Endothelial cell of umbilical vein (primary cell): Measurements from ENCODE around the gene KIZ. TPM values are rescaled to one million over a fixed set of nuclear protein-coding genes. Genes with fewer than 3 reads are reported as not detected.
A peak's percentile ranks its signal among the peaks of the same experiment; 100 is the strongest.

Experiments
- BruUV-seq: library from RNA; stranded (reverse); fragments of 400-500 nt; replicated peaks from 2 replicates; lab custom pipeline; 2021; lab: Mats Ljungman, UMichigan
- CTCF ChIA-PET: fragments of 300-600, 350-600 bp; sonication (Branson Sonifier 250); formaldehyde crosslinking; loops from one replicate; lab custom pipeline; 2021; ENCODE audit warnings: antibody characterized with exemption, inconsistent platforms; lab: Charles Lee
- POLR2A ChIA-PET: fragments of 300-600, 350-600 bp; sonication (Branson Sonifier 250); formaldehyde crosslinking; loops from one replicate; lab custom pipeline; 2021; ENCODE audit warnings: antibody characterized with exemption, inconsistent platforms; lab: Charles Lee
- DNase-seq: peaks from one replicate; pipeline ENCODE4 v3.0.0-alpha.2; 2011; ENCODE audit warnings: low read depth, low spot score
- FAIRE-seq: peaks from 2 replicates; lab custom pipeline; 2011; peaks lifted over from hg19 to GRCh38; lab: Jason Lieb, UNC
- H2AFZ ChIP-seq: 2 replicates; pipeline ENCODE4 v1.6.0; 2012; ENCODE audit warnings: low read depth, low read length, control low read depth, inconsistent platforms
- H3K27ac ChIP-seq: 2 replicates; pipeline ENCODE4 v1.5.1; 2011; ENCODE audit warnings: low read depth, mild to moderate bottlenecking, control low read depth, low read length, moderate library complexity; ENCODE audit not compliant: insufficient read depth
- H3K27me3 ChIP-seq, 2 experiments: 2 replicates each; pipeline versions ENCODE4 v1.6.0 to v1.6.1; 2011; ENCODE audit warnings: low read length in 2 of 2, mixed read lengths in 1 of 2; ENCODE audit not compliant: control insufficient read depth in 2 of 2, insufficient read depth in 2 of 2
- H3K36me3 ChIP-seq, 2 experiments: 2 replicates in 1 of 2; 3 replicates in 1 of 2; pipeline ENCODE4 v1.5.1; 2011; ENCODE audit warnings: low read length in 2 of 2, mild to moderate bottlenecking in 1 of 2, moderate library complexity in 1 of 2; ENCODE audit not compliant: control insufficient read depth in 2 of 2, insufficient read depth in 2 of 2; ENCODE audit errors: extremely low read depth in 1 of 2
- H3K4me1 ChIP-seq: 3 replicates; pipeline ENCODE4 v1.5.1; 2011; ENCODE audit warnings: mild to moderate bottlenecking, low read length; ENCODE audit not compliant: control insufficient read depth, insufficient read depth; ENCODE audit errors: extremely low read depth
- H3K4me2 ChIP-seq: 2 replicates; pipeline ENCODE4 v1.6.1; 2011; ENCODE audit warnings: low read length, control low read depth, mixed read lengths; ENCODE audit not compliant: insufficient read depth
- H3K4me3 ChIP-seq, 3 experiments: fragments of 200-600 bp in 1 of 3; sonication (generic), shearing (Covaris generic) in 1 of 3; replicated peaks in 1 of 3; 2 replicates each; pipeline ENCODE4 v1.5.1; 2011 to 2016; ENCODE audit warnings: control low read depth in 3 of 3, low read length in 3 of 3, mild to moderate bottlenecking in 2 of 3, inconsistent platforms in 1 of 3, low read depth in 1 of 3, moderate library complexity in 1 of 3; ENCODE audit not compliant: insufficient read depth in 1 of 3
- H3K79me2 ChIP-seq: 2 replicates; pipeline ENCODE4 v1.6.0; 2012; ENCODE audit warnings: low read length, inconsistent platforms; ENCODE audit not compliant: control insufficient read depth, insufficient read depth
- H3K9ac ChIP-seq: replicated peaks from 2 replicates; pipeline ENCODE3; 2011; ENCODE audit warnings: low read length, control low read depth; ENCODE audit not compliant: insufficient read depth; ENCODE audit errors: extremely low read depth
- H3K9me1 ChIP-seq: replicated peaks from 3 replicates; pipeline ENCODE4 v1.6.0; 2011; ENCODE audit warnings: mild to moderate bottlenecking, low read length; ENCODE audit not compliant: control insufficient read depth, insufficient read depth; ENCODE audit errors: extremely low read depth
- H3K9me3 ChIP-seq: replicated peaks from 2 replicates; pipeline ENCODE4 v1.5.1; 2012; ENCODE audit warnings: low read length, inconsistent platforms; ENCODE audit not compliant: control insufficient read depth, insufficient read depth
- H4K20me1 ChIP-seq: replicated peaks from 2 replicates; pipeline ENCODE3; 2011; ENCODE audit warnings: mild to moderate bottlenecking, low read length; ENCODE audit not compliant: control insufficient read depth, insufficient read depth; ENCODE audit errors: extremely low read depth
- EZH2 ChIP-seq: IDR thresholded peaks from 2 replicates; pipeline ENCODE4 v1.6.1; 2012; ENCODE audit warnings: borderline replicate concordance, low read depth, mild to moderate bottlenecking, moderate library complexity, low read length, inconsistent platforms; ENCODE audit not compliant: severe bottlenecking
- FOS ChIP-seq: IDR thresholded peaks from 2 replicates; pipeline ENCODE4 v1.6.1; 2011; ENCODE audit warnings: mild to moderate bottlenecking, low read length, moderate library complexity, borderline replicate concordance; ENCODE audit not compliant: insufficient read depth
- GATA2 ChIP-seq: IDR thresholded peaks from 2 replicates; pipeline ENCODE4 v1.7.0; 2011; ENCODE audit warnings: low read depth, mild to moderate bottlenecking, moderate library complexity, mixed read lengths, low read length; ENCODE audit not compliant: insufficient read length, insufficient read depth
- JUN ChIP-seq: IDR thresholded peaks from 2 replicates; pipeline ENCODE4 v1.6.1; 2011; ENCODE audit warnings: borderline replicate concordance, low read depth; ENCODE audit not compliant: insufficient read length, insufficient read depth
- MAX ChIP-seq: IDR thresholded peaks from 2 replicates; pipeline ENCODE4 v1.6.1; 2011; ENCODE audit not compliant: insufficient read depth, insufficient read length
- MYC ChIP-seq: IDR thresholded peaks from one replicate; pipeline ENCODE4 v1.6.1; 2011; ENCODE audit warnings: mild to moderate bottlenecking, low read depth, low read length
- POLR2A ChIP-seq: IDR thresholded peaks from 2 replicates; pipeline ENCODE4 v1.6.1; 2012; ENCODE audit warnings: low read depth, mild to moderate bottlenecking, control low read depth, low read length
- dilution Hi-C: fragments of 300-500 bp; cut with MboI; formaldehyde crosslinking; loops from one replicate; pipeline ENCODE4 v1.15.0; 2019; ENCODE audit warnings: low sequenced_read_pairs; ENCODE audit not compliant: extremely low pct_ligation_motif_present
- intact Hi-C: fragments of 100-400 bp; cut with micrococcal nuclease; formaldehyde crosslinking; loops from one replicate; pipeline ENCODE4 v1.10.0; 2022
- polyA plus RNA-seq, 4 experiments: library from polyadenylated mRNA; depleted of rRNA in 3 of 4; stranded (reverse) in 3 of 4; unstranded in 1 of 4; fragments of >200 nt; gene quantifications; 2 replicates each; pipeline versions ENCODE4 v1.2.1 to v1.2.3, GENCODE V29; 2011 to 2012; ENCODE audit warnings: missing spikeins in 1 of 4
- total RNA-seq: library from RNA; stranded (reverse); gene quantifications from 2 replicates; pipeline ENCODE4 v1.2.3, GENCODE V29; 2021
- TF ChIP-seq, protein P1 (sequence below), 2 donors: IDR thresholded peaks; 1 replicate in 1 of 2; 2 replicates in 1 of 2; pipeline ENCODE4 v1.5.1; 2011; ENCODE audit warnings: low read length in 2 of 2, mild to moderate bottlenecking in 2 of 2, moderate library complexity in 2 of 2, control low read depth in 1 of 2, inconsistent platforms in 1 of 2, low read depth in 1 of 2; ENCODE audit not compliant: insufficient read depth in 1 of 2; ENCODE audit errors: extremely low read depth in 1 of 2

KIZ gene
- total and polyA plus RNA-seq, 2 donors (not counting 3 experiments of a cell fraction or from before 2014, with no cell fraction given), result 3.9 to 7.3 TPM

- BruUV-seq, result no TSS peak
- no peak for TF ChIP-seq POLR2A
- TF ChIP-seq JUN, result peak; percentile 13
- H2AFZ ChIP-seq, result no peak overlapping the region
- ChIA-PET POLR2A (no interaction called here), CTCF (no interaction called here)
- H3K9me1 ChIP-seq, result peaks cover 2% of the 10 kb centered on the region
- H3K4me3 ChIP-seq, result no peak overlapping the region
- H3K79me2 ChIP-seq, result no peaks in the 10 kb centered on the region
- no peak overlapping the region for H3K4me2 ChIP-seq
- no peak overlapping the region for H3K27ac ChIP-seq
- H3K36me3 ChIP-seq, result no peaks in the 10 kb centered on the region
- no peaks in the 10 kb centered on the region for H3K4me1 ChIP-seq
- H3K27me3 ChIP-seq, result no peaks in the 10 kb centered on the region
- H4K20me1 ChIP-seq, result no peaks in the 10 kb centered on the region
- intact Hi-C loops, result no loop called here
- no peak overlapping the region for H3K9ac ChIP-seq
- dilution Hi-C loops, result no loop called here
- no peak for FAIRE-seq
- no peaks in the 10 kb centered on the region for H3K9me3 ChIP-seq
- peak; percentile 1 for DNase-seq
These were observed 76.4 kb downstream of the KIZ start for GRCh38 chr20:21202259-21202658.

GRCh38 chr20:21203088-21203656 is 77.3 kb downstream of the KIZ start:
- ChIA-PET POLR2A (no interaction called here), CTCF (no interaction called here)
- no peaks in the 10 kb centered on the region for H3K36me3 ChIP-seq
- H3K4me1 ChIP-seq, result no peaks in the 10 kb centered on the region
- no peak for TF ChIP-seq FOS
- TF ChIP-seq EZH2, result no peak
- no peak for TF ChIP-seq MYC
- TF ChIP-seq, protein P1, sequence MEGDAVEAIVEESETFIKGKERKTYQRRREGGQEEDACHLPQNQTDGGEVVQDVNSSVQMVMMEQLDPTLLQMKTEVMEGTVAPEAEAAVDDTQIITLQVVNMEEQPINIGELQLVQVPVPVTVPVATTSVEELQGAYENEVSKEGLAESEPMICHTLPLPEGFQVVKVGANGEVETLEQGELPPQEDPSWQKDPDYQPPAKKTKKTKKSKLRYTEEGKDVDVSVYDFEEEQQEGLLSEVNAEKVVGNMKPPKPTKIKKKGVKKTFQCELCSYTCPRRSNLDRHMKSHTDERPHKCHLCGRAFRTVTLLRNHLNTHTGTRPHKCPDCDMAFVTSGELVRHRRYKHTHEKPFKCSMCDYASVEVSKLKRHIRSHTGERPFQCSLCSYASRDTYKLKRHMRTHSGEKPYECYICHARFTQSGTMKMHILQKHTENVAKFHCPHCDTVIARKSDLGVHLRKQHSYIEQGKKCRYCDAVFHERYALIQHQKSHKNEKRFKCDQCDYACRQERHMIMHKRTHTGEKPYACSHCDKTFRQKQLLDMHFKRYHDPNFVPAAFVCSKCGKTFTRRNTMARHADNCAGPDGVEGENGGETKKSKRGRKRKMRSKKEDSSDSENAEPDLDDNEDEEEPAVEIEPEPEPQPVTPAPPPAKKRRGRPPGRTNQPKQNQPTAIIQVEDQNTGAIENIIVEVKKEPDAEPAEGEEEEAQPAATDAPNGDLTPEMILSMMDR (IDR thresholded peaks at IDR 0.05; ENCODE audit: extremely low read depth in 1 of 2, insufficient read depth in 1 of 2, low read depth in 1 of 2, low read length in 2 of 2), result no peak
- TF ChIP-seq JUN, result no peak
- TF ChIP-seq GATA2, result no peak
- TF ChIP-seq MAX, result no peak
- TF ChIP-seq POLR2A, result no peak
- no peak overlapping the region for H3K4me2 ChIP-seq
- no peaks in the 10 kb centered on the region for H3K27me3 ChIP-seq
- dilution Hi-C loops, result no loop called here
- DNase-seq, result no peak
- BruUV-seq, result no TSS peak
- H4K20me1 ChIP-seq, result no peaks in the 10 kb centered on the region
- H3K4me3 ChIP-seq, result no peak overlapping the region
- H3K9ac ChIP-seq, result no peak overlapping the region
- no peaks in the 10 kb centered on the region for H3K9me3 ChIP-seq
- H3K79me2 ChIP-seq, result no peaks in the 10 kb centered on the region
- intact Hi-C loops, result no loop called here
- H3K9me1 ChIP-seq, result peaks cover 2% of the 10 kb centered on the region
- H2AFZ ChIP-seq, result no peak overlapping the region
- no peak for FAIRE-seq
- H3K27ac ChIP-seq, result no peak overlapping the region
